GM18505 (cell line): ENCODE measurements around the gene EHD4.

Experiments
- ATAC-seq: cut with Tn5 transposase; IDR thresholded peaks from one replicate; pipeline ENCODE4 v1.9.1; 2021; ENCODE audit not compliant: unreplicated experiment
- POLR2A ChIP-seq: IDR thresholded peaks from 4 replicates; pipeline ENCODE4 v1.6.1; 2011; ENCODE audit warnings: borderline replicate concordance; ENCODE audit not compliant: insufficient read depth, insufficient read length; ENCODE audit errors: extremely low read depth

EHD4 gene

GRCh38 chr15:41850482-41851166, 121.7 kb downstream of the EHD4 start:
- ATAC-seq = no peak
- TF ChIP-seq POLR2A = no peak

GRCh38 chr15:41849861-41850260, 122.5 kb downstream of the EHD4 start:
- ATAC-seq = no peak
- TF ChIP-seq POLR2A = no peak

GRCh38 chr15:41849204-41849603, 123.2 kb downstream of the EHD4 start:
- no peak for ATAC-seq
- no peak for TF ChIP-seq POLR2A

GRCh38 chr15:41848631-41849030, 123.7 kb downstream of the EHD4 start:
- no peak for ATAC-seq
- no peak for TF ChIP-seq POLR2A

GRCh38 chr15:41847981-41848380, 124.4 kb downstream of the EHD4 start:
- TF ChIP-seq POLR2A = no peak
- no peak for ATAC-seq

- ATAC-seq = no peak
Measured at GRCh38 chr15:41847206-41847605, 125.2 kb downstream of the EHD4 start.

More at GRCh38 chr15:41847206-41847605, 125.2 kb downstream of the EHD4 start:
- no peak for TF ChIP-seq POLR2A
